Measurements from ENCODE around the gene DCUN1D2.

DCUN1D2 gene

DNA sequence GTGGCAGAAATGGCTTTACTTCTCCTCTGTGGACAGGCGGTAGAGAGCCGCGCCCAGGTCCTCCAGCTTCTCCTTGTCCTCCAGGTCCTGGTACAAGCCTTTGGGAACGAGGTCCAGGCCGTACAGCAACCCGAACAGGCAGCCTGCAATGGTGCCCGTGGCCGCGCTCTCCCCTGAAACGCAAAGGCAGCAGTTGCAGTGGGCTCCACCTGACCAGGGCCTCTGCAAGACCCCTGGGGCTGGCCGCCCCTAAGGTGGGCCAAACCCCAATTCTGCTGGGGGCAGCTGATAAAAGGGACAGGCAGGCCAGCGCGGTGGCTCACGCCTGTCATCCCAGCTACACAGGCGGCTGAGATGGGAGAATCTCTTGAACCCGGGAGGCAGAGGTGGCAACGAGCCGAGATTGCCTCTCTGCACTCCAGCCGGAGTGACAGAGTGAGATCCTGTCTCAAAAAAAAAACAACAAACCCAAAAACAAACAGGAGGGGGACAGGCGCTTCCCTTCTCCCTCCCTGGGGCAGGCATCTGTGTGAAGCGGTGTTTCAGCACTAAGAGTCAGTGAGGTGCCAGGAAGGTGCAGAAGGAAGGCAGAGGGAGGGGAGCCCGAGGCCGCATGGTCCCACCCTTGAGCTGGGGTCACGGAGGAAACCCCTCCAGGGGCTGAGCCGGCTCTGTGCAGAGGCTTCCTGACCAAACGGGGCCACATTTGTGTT lies 67.5 kb downstream of the DCUN1D2 start:
- DNase-seq (ENCODE audit: low read depth), result no peak

DNA sequence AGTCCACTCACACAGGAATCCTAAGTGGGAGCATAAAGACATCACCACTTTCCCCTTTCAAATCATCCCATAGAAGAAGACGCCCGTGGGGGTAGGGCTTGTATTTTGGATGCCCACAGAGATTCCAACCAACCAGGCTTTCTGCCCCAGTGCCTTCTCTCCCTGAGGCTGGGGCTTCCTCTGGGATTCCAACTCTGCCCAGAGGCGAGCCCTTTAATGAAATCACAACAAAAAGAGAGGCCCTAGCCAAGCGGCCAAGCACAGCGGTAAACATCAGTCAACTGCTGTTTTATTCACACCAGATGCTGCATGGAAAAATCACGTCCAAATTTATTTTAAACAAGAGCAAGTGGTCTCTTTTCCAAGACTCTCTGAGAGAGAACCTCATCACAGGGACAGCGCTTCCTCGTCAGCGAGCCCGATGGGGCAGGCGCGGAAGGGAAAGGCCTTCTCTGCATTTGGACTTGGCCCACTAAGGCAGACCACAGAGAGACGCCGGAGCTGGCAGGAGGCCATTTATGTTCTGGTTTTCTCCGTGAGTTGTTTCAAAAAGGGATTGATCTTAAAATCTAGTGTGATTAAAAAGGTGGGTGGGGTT lies 68.7 kb downstream of the DCUN1D2 start:
- DNase-seq (ENCODE audit: low read depth), result no peak

DNA sequence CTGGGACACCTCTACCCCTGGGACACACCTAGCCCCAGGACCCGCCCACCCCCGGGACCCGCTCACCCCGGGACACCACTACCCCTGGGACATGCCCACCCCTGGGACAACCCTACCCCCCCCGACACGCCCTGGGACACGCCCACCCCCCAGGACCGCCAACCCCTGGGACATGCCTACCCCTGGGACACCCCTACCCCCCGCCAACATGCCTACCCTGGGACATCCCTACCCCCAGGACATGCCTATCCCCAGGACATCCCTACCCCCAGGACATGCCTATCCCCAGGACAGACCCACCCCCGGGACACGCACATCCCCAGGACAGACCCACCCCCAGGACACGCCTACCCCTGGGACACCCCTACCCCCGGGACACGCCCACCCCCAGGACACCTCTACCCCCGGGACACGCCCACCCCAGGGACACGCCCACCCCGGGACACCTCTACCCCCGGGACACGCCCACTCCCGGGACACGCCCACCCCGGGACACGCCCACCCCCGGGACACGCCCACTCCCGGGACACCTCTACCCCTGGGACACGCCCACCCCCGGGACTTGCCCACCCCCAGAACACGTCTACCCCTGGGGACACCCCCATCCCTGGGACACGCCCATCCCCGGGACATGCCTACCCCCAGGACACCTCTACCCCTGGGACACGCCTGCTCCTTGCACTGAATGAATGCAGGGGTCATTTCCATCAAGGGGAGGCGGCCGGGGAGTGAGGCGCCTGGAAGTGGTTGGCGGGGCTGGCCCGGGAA lies 69.5 kb downstream of the DCUN1D2 start:
- no peak for DNase-seq (ENCODE audit: low read depth)

DNA sequence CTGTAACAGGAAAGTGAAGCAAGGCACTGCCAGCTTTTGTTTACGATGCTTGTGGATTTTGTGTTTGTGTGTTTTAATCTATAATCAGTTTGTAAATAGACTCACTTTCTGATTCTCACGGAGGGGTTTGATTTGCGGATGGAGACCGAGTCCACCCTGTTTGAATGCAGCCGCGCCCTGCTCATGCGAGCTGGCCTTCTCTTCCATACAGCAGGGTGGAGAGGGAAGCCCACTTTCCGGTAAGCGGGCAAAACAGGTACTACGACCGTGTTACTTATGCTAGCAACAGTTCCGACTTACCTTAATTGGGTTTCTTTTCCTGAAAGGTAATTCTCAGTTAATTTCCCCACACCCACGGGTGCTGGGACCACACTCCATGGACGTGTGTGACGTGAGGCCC lies 70.3 kb downstream of the DCUN1D2 start:
- no peak for DNase-seq (ENCODE audit: low read depth)

DNA sequence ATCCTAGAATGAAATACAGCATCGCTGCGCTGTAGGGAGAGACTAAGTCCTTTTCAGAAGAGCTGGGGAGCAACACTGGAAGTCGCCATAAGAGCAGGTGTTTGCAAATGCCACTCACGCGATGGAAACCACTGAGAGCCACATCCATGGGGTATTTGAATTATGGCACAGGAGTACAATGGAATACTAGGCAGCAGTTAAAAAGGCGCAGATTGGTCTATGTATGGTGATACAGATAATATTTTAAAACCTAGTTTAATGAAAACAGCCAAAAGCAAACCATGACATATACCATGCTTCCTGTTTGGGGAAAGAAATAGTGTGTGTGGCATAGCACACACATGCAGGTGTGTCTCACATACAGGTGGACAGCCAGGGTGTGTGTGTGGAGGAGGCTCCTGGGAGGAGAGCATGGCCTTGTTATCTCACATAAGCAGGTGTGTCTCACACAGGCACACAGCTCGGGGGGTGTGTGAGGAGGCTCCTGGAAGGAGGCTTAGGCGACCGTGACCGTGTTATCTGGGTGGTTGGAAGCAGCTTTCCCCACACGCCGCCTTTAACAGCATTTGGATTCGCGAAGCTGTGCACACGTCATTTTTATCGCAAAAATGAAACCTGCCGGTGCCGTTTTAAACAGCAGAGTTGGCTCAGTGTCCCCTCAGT lies 70.8 kb downstream of the DCUN1D2 start:
- DNase-seq (ENCODE audit: low read depth), result no peak

DNA sequence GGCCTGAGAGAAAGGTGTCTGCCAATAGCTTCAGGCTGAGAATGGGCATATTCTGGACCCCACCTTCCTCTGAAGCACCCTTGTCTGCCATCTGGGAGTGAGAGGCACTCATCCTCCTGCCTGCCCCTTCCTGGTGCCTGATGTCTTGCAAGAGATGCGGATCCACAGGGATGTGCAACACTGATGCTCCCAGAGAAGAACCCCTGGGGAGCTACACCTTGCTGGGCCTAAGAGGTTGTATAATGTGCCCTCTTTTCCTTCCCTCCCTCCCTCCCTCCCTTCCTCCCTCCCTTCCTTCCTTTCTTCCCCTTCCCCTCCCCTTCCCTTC lies 71.8 kb downstream of the DCUN1D2 start:
- no peak for DNase-seq (ENCODE audit: low read depth)

DNA sequence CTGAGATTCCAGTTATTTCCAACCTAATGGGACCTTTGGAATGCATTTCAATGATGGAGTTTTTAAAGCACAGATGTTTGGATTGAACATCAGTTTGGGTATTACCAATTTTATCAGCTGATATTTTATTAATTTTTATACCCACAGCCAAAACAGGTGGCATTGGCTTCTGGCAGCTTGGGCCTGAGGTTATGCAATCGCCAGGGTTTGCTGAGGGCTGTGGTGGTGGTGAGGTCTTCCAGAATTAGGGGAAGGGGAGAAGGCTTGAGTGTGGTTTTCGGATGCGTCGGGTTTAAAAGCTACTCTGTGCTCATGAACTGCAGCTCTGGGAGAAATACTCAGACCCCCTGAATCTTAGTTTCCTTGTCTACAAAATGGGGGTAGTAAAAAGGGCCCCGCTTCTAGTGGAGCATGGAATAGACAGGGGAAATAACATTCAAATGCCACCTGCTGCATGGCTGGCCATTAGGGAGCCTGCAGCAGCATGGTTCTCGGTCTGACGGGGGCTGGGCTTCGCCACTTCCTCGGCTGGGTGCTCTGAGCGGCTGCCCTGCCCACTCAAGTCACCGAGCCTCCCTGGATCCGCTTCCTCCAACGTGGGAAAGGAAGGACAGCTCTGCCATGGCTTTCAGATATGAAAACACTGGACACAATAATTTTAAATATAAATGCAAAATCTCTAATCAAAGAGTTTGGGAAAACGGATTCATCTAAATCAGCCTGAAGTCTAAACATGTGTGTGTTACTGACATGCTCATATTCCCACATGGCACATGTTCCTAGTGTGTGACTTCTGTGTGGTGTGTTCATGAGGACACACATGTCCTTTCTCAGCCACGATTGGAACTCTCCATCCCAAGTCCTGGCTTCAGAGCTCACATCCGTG lies 72.4 kb downstream of the DCUN1D2 start:
- no peak for DNase-seq (ENCODE audit: low read depth)

DNA sequence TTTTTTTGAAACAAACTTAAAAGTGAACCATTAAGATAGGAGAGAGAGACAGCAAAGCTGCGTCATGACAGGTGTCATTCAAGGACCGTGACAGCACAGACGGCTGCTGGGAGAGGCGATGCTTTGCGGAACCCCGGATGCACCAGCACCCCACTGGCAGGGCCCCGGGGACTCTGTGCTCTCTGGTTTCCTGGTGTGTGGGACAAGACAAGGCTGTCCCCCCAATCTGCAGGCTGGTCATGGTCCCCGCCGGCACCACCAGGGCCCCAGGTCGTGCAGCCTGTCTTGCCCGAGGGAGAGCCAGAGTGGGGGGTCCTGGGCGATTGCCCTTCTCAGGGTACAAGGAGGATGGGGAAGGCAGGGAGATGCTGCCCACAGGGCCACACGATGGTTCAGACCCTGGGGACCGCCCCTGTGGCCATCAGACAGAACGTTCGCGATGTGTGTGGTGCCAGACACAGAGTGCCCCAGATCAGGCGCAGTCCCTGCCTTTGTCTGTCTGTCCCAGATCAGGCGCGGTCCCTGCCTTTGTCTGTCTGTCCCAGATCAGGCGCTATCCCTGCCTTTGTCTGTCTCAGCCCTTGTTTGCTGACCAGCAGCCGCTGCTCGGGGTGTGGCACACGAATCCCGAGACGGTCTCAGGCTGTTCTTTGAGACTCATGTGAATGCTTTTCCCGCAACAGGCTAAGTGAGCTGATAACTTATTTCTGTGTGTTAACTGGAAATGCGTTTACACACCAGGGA lies 73.3 kb downstream of the DCUN1D2 start:
- DNase-seq (ENCODE audit: low read depth), result no peak

DNA sequence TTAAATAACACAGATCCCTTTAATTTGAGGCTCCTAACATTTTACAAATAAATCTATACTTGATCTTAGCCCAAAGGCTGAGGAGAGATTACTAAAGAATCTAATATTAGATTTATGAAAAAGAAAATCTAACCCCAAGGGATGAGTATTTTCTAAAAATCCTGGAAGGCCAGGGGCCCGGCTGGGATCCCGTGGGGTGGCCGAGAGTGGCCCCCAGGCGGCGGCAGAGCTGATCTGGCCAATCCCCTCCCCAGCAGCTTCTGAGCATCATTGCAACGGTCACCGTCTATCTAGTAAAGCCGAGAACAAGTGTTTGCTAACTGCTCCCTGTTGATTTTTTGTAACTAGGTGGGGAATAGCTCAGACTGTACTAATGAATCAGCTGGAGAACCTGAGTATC lies 74.7 kb downstream of the DCUN1D2 start:
- no peak for DNase-seq (ENCODE audit: low read depth)

DNA sequence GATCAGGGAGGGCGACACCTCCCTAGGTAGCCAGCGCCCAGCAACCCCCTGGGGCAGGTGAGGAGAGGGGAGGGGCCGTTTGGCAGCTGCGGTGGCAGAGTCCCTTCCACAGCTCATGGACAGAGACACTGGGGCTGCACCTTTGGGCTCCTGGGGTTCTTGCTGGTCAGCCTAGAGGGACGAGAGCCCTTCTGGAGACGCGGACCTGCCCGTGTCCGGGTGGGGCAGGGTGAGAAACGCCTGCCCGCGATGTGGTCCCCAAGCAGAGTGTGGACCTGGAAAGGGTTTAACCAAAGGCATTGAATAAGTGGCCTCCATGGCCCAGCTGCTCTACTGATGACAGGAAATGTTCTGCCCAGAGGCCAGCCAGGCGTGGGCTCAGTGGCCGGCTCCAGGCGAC lies 75.5 kb downstream of the DCUN1D2 start:
- DNase-seq (ENCODE audit: low read depth), result no peak

DNA sequence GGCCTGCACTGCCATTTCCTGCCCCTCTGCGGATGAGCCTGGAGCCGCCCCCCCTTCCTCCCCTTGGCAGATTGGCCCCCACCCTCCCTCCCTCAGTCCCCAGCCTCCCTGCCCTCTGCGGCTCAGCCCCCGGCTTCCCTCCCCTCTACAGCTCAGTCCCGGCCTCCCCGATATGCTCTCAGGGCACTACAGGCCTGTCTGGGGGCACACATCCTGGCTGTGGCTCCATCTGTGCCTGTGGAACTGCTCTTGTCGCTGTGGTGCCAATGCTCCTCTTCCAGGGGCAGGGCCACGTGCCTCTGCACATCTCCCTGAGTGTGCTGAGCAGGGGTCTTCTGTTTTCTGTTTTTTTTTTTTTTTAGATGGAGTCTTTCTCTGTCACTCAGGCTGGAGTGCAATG lies 76.2 kb downstream of the DCUN1D2 start:
- no peak for DNase-seq (ENCODE audit: low read depth)

DNA sequence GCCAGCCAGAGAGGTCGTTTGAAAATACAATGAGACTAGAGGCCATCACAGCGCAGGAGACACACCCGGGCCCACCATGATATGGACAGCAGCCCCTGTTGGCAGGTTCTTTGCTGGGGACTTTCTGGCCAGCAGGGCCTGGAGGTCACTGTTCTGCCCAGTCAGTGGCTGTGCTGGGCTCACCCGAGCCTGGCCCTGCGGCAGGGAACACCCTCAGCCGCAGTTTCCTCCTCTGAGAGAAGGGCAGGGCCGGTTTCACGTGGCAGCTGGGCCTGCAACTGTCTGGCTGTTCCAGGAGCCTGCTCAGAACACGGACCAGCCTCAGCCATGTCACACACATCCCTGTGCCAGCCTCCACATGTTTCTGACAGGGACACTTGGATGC lies 76.6 kb downstream of the DCUN1D2 start:
- no peak for DNase-seq (ENCODE audit: low read depth)

DNA sequence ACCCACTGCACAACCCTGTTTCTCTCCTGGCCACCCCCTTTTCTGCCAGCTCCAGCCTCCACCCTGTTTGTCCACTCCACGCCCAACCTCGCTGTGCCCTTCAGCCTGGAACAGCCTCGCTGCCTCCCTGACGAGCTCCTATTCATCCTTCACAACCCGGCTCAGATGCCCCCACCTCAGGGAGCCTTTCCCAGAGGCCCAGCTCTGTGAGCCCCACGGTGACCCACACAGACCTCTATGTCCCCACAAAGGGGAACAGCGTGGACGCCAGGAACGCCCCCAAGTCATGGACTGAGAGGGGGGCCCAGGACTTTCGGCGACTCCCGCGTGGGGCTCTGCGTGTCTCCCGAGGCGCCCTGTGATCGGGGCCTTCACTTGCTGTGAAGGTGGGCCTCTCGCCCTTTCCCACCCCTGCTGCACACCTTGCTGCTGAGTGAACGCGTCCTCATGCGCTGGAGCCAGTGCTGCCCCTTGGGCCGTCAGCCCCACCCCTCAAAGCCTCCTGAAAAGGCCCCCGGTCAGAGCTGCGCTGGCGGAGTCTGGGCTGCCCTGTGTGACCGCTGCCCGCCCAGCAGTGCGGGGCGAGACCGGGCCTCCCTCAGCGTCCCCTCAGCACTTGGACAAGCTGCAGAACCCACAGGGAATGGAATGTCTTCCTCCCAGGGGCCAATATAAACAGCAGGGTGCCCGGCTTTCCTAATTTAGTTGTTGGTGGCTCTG lies 77.2 kb downstream of the DCUN1D2 start:
- DNase-seq (ENCODE audit: low read depth), result no peak

DNA sequence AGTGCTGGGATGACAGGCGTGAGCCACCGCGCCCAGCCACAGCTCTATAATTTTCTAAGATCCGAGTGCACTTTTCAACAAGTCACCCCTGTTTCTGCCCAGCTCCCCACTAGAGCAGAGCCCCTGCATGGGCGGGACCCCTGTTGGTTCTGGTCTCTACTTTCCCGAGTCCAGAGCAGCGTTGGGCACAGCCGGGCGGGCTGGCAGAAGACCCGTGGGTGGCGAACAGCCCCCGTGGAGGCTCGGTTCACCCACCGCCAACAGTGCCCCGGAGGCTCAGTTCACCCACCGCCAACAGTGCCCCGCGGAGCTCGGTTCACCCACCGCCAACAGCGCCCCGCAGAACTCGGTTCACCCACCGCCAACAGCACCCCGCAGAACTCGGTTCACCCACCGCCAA lies 78.1 kb downstream of the DCUN1D2 start:
- DNase-seq (ENCODE audit: low read depth), result no peak

DNA sequence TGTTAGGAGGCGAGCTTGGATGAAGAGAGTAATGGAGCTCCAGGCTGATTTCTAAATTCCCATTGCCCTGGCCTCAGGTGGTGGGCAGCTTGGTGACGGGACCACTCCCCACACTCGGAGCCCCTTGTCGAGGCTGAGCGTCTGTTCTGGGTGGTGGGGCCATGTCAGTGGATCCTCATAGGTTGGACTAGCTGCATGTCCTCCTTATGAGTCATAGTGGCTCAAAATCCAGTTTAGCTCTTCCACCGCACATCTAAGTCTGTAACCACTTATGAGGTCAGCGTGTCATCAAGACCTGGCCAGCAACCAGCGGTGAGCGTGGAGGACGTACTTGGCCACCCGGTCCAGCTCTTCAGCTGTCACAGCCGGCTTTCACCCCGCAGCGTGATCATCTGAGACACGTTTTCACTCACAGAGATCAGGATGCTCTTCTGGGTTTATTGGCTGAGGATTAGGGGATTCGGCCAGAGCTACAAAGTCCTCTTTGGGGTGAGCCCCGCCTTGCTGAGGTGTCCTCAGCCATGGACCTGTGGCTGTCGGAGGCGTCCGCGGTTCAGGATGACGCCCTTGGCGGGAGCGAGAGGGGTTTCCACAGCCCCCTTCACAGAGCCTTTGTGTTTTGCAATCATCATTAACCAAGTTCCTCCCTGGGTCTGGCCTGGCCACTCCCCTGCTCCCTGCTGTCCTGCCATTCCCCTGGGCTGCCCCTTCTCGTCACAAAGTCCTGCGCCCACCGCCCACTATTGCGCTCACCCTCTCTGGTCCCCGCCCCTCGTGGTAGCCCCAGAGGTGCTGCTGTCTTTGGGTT lies 79.1 kb downstream of the DCUN1D2 start:
- DNase-seq (ENCODE audit: low read depth), result no peak

DNA sequence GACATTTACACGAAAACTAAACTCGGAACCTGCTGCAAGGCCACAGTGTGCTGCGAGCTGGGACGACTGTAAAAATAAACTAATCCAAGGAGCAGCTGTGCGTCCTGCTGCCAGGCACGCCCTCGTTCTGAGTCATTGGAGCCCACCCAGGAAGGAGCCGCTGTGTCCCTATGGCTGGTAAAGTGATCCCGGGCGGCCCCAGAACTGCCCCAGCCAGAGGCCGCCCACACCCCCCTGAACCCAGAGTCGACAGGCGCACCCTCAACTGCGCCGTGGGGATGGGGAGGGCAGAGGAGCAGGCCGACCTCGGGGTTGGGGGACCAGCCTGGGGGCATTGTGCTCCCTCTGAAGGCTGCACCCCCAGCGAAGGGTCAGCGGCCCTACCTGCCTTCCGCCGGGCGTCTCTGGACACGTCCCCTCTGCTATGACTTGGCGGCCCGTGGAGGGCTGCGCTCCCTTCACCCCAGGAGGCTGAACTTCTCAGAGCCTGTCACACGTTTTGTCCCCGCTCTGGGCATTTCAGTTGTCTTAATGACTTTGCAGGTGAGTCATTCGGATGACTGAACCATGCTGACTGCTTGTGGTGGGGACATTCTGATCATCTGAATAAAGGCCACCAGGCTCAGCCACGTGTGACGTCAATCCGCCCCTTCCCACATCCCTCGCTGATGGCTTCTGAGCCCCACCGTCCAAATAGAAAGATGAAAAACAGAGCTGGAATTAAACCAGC lies 79.9 kb downstream of the DCUN1D2 start:
- DNase-seq (ENCODE audit: low read depth), result no peak

DNA sequence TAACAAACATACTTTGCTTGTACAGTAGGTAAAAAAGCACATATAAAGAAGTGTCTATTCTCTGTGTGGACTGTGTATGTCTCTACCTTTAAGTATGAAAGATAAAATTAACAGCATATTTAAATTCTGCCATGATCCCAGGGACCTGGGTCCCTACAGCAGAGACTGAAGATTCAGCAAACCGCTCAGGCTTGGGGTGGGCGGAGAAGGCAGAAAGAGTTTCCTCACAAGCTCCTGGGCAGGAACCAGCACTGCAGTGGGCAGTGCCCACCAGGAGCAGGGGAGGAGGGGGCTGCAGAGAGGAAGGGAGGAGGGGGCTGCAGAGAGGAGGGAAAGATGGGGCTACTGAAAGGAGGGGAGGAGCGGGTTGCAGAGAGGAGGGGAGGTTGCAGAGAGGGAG lies 81.9 kb downstream of the DCUN1D2 start:
- DNase-seq (ENCODE audit: low read depth), result no peak

DNA sequence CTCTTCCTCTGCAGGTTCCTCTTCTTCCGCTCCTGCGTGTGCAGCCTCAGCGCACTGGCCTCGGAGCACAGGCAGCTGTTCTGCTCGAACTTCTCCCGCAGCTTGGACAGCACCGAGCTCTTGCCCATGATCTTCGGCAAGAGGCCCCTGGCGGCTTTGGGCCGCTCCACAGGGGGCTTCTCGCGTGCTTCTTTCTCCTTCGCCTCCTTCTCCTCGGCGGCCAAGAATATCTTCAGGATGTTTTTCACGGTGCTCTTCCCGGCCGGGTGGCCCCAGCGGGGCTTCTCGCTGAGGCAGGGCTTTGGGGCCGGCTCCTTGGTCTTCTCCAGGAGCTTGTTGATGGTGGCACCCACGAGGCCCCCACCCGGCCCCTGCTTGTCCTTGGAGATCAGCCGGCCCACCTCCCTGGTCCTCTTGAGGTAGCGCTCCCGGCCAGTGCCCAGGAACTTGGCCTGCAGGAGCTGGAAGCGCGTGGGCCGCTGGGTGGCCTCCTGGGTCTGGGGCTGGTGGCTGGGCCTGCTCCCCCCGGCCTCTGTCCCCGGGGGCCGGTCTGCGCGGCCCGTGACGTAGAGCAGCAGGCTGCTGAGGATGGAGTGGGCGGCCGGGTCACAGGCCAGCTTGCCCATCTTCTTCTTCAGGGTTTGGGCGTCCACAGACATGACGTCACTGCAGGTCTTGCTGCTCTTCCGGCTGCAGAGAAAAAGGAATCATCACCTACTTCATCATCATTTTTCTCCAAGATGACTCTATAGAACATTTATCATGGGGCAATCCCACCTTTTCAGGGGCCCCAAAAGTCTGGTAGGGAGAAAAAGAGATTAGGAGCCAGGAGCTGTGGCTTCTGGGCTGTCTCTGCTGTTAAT lies 82.7 kb downstream of the DCUN1D2 start:
- no peak for DNase-seq (ENCODE audit: low read depth)

All from stimulated activated CD8-positive, alpha-beta memory T cell treated with anti-CD3 and anti-CD28 coated beads, Interleukin-12 subunit alpha, Interleukin-12 subunit beta, amount 100 ng/mL, for 4 hours (primary cell).